ENCODE data around the gene NDUFV1. TPM values are rescaled to one million over a fixed set of nuclear protein-coding genes. Genes with fewer than 3 reads are reported as not detected.

The NDUFV1 gene
- total RNA-seq, 1 donor from 2014 or later = 193 TPM

- no peak for DNase-seq (ENCODE audit: low read depth, low spot score)
Measured at GRCh38 chr11:67639438-67639859, 32.7 kb downstream of the NDUFV1 start, which contains the start of gene TBX10. TBX10 (minus strand) TSS chr11:67639763; CDS start chr11:67639472, 291 bp downstream.

GRCh38 chr11:67640021-67640757, 33.5 kb downstream of the NDUFV1 start:
- no peak for DNase-seq (ENCODE audit: low read depth, low spot score)

GRCh38 chr11:67640758-67641337, 34.1 kb downstream of the NDUFV1 start:
- DNase-seq (ENCODE audit: low read depth, low spot score) = no peak

- no peak for DNase-seq (ENCODE audit: low read depth, low spot score)
Measured at GRCh38 chr11:67641338-67642172, 34.8 kb downstream of the NDUFV1 start.

- DNase-seq (ENCODE audit: low read depth, low spot score) = no peak
Measured at GRCh38 chr11:67642173-67643120, 35.7 kb downstream of the NDUFV1 start.

- no peak for DNase-seq (ENCODE audit: low read depth, low spot score)
Measured at GRCh38 chr11:67644042-67644441, 37.3 kb downstream of the NDUFV1 start.

GRCh38 chr11:67644472-67645418, 38.0 kb downstream of the NDUFV1 start:
- DNase-seq (ENCODE audit: low read depth, low spot score) = no peak

GRCh38 chr11:67645521-67646461, 39.1 kb downstream of the NDUFV1 start:
- no peak for DNase-seq (ENCODE audit: low read depth, low spot score)

- no peak for DNase-seq (ENCODE audit: low read depth, low spot score)
Measured at GRCh38 chr11:67646535-67647336, 40.0 kb downstream of the NDUFV1 start.

GRCh38 chr11:67647471-67647870, 40.7 kb downstream of the NDUFV1 start:
- no peak for DNase-seq (ENCODE audit: low read depth, low spot score)

- DNase-seq (ENCODE audit: low read depth, low spot score) = no peak
Measured at GRCh38 chr11:67648140-67648795, 41.5 kb downstream of the NDUFV1 start.

GRCh38 chr11:67648796-67649613, 42.3 kb downstream of the NDUFV1 start:
- no peak for DNase-seq (ENCODE audit: low read depth, low spot score)

- DNase-seq (ENCODE audit: low read depth, low spot score) = no peak
Measured at GRCh38 chr11:67649634-67650510, 43.1 kb downstream of the NDUFV1 start.

GRCh38 chr11:67651976-67652781, 45.4 kb downstream of the NDUFV1 start:
- no peak for DNase-seq (ENCODE audit: low read depth, low spot score)

All from pulmonary artery endothelial cell (primary cell).